H1 (cell line): Measurements from ENCODE around the gene PIAS4. TPM values are rescaled to one million over a fixed set of nuclear protein-coding genes. Genes with fewer than 3 reads are reported as not detected.

Experiments used
- CTCF ChIA-PET: fragments of 300-600 bp; sonication (Branson Sonifier 250); formaldehyde crosslinking; loops from one replicate; lab custom pipeline; 2021; ENCODE audit not compliant: partially characterized antibody; lab: Charles Lee
- POLR2A ChIA-PET: fragments of 300-600 bp; sonication (Branson Sonifier 250); formaldehyde crosslinking; loops from one replicate; lab custom pipeline; 2021; ENCODE audit warnings: inconsistent platforms; ENCODE audit not compliant: partially characterized antibody; lab: Charles Lee
- DNase-seq, 2 experiments: peaks; one replicate each; pipeline versions ENCODE4 v3.0.0 to v3.0.0-alpha.2; 2010 to 2022; ENCODE audit warnings: low spot score in 2 of 2, low read depth in 1 of 2, mixed read lengths in 1 of 2
- FAIRE-seq: peaks from 2 replicates; lab custom pipeline; 2011; peaks lifted over from hg19 to GRCh38; lab: Jason Lieb, UNC
- H2AFZ ChIP-seq: 2 replicates; pipeline ENCODE4 v1.8.1; 2012; ENCODE audit warnings: low read length, inconsistent platforms
- H2AK5ac ChIP-seq: 2 replicates; pipeline ENCODE4 v1.6.1; 2013; ENCODE audit warnings: low read depth, low read length
- H2BK120ac ChIP-seq: replicated peaks from 2 replicates; pipeline ENCODE3; 2013; ENCODE audit warnings: low read depth, low read length, inconsistent platforms
- H2BK12ac ChIP-seq: 2 replicates; pipeline ENCODE4 v1.6.1; 2013; ENCODE audit warnings: low read depth, low read length
- H2BK15ac ChIP-seq: 2 replicates; pipeline ENCODE4 v1.6.1; 2013; ENCODE audit warnings: low read length
- H2BK20ac ChIP-seq: 2 replicates; pipeline ENCODE4 v1.6.1; 2013; ENCODE audit warnings: low read length
- H2BK5ac ChIP-seq: 2 replicates; pipeline ENCODE4 v1.6.1; 2013; ENCODE audit warnings: low read depth, low read length
- H3K14ac ChIP-seq: 2 replicates; pipeline ENCODE4 v1.6.1; 2013; ENCODE audit warnings: inconsistent platforms; ENCODE audit not compliant: insufficient read length
- H3K18ac ChIP-seq: 2 replicates; pipeline ENCODE4 v1.6.1; 2013; ENCODE audit warnings: low read length; ENCODE audit errors: extremely low read depth
- H3K23ac ChIP-seq: 2 replicates; pipeline ENCODE4 v1.6.1; 2013; ENCODE audit warnings: inconsistent platforms; ENCODE audit not compliant: insufficient read length
- H3K23me2 ChIP-seq: 2 replicates; pipeline ENCODE4 v1.6.1; 2013; ENCODE audit warnings: low read depth, low read length
- H3K27ac ChIP-seq: 2 replicates; pipeline ENCODE4 v1.6.1; 2011; ENCODE audit warnings: low read depth, low read length, inconsistent platforms
- H3K27me3 ChIP-seq, 4 experiments: replicated peaks in 1 of 4; 1 replicate in 1 of 4; 2 replicates in 3 of 4; pipeline versions ENCODE4 v1.6.1 to v1.8.1; 2011 to 2013; ENCODE audit warnings: low read length in 3 of 4, mild to moderate bottlenecking in 3 of 4, inconsistent platforms in 2 of 4, mixed read lengths in 2 of 4, moderate library complexity in 1 of 4; ENCODE audit not compliant: control insufficient read depth in 3 of 4, insufficient read depth in 3 of 4; ENCODE audit errors: extremely low read depth in 1 of 4
- H3K36me3 ChIP-seq, 4 experiments: 2 replicates each; pipeline versions ENCODE4 v1.6.1 to v1.8.1; 2011 to 2013; ENCODE audit warnings: mild to moderate bottlenecking in 4 of 4, low read length in 3 of 4, moderate library complexity in 2 of 4, control low read depth in 1 of 4, inconsistent platforms in 1 of 4; ENCODE audit not compliant: insufficient read depth in 4 of 4, control insufficient read depth in 2 of 4
- H3K4ac ChIP-seq: replicated peaks from 2 replicates; pipeline ENCODE3; 2013; ENCODE audit warnings: low read length, low read depth, mixed read lengths, inconsistent platforms; ENCODE audit not compliant: insufficient read length
- H3K4me1 ChIP-seq, 4 experiments: replicated peaks in 1 of 4; 1 replicate in 1 of 4; 2 replicates in 3 of 4; pipeline versions ENCODE4 v1.6.1 to v1.8.1; 2011 to 2013; ENCODE audit warnings: low read length in 3 of 4, inconsistent platforms in 2 of 4, mixed read lengths in 1 of 4; ENCODE audit not compliant: insufficient read depth in 4 of 4, control insufficient read depth in 3 of 4
- H3K4me2 ChIP-seq, 2 experiments: 2 replicates each; pipeline versions ENCODE4 v1.6.1 to v1.8.1; 2011 to 2013; ENCODE audit warnings: low read depth in 2 of 2, low read length in 2 of 2, control low read depth in 1 of 2, inconsistent platforms in 1 of 2, mild to moderate bottlenecking in 1 of 2; ENCODE audit not compliant: insufficient read depth in 1 of 2
- H3K4me3 ChIP-seq, 4 experiments: fragments of 200-600, 300-600 bp in 1 of 4; sonication (generic), shearing (Covaris generic), sonication (Bioruptor Twin) in 1 of 4; 2 replicates each; pipeline versions ENCODE4 v1.5.1 to v1.8.1; 2011 to 2016; ENCODE audit warnings: low read length in 4 of 4, low read depth in 3 of 4, control low read depth in 2 of 4, inconsistent platforms in 2 of 4, mild to moderate bottlenecking in 2 of 4, mixed read lengths in 1 of 4, moderate library complexity in 1 of 4; ENCODE audit not compliant: insufficient read depth in 2 of 4; ENCODE audit errors: extremely low read depth in 1 of 4
- H3K56ac ChIP-seq: replicated peaks from 2 replicates; pipeline ENCODE3; 2013; ENCODE audit warnings: low read depth, mild to moderate bottlenecking, mixed read lengths, low read length, inconsistent platforms; ENCODE audit not compliant: insufficient read length
- H3K79me1 ChIP-seq: 2 replicates; pipeline ENCODE4 v1.6.1; 2013; ENCODE audit warnings: low read depth, low read length, control low read depth
- H3K79me2 ChIP-seq, 2 experiments: 2 replicates each; pipeline versions ENCODE4 v1.6.1 to v1.8.1; 2012 to 2013; ENCODE audit warnings: low read length in 2 of 2, mild to moderate bottlenecking in 2 of 2, inconsistent platforms in 1 of 2; ENCODE audit not compliant: insufficient read depth in 2 of 2, control insufficient read depth in 1 of 2
- H3K9ac ChIP-seq, 4 experiments: replicated peaks in 1 of 4; 1 replicate in 1 of 4; 2 replicates in 3 of 4; pipeline versions ENCODE4 v1.6.1 to v1.8.1; 2011 to 2013; ENCODE audit warnings: low read depth in 3 of 4, low read length in 3 of 4, control low read depth in 2 of 4, mild to moderate bottlenecking in 2 of 4, moderate library complexity in 2 of 4, inconsistent platforms in 1 of 4; ENCODE audit errors: extremely low read depth in 1 of 4
- H3K9me3 ChIP-seq, 2 experiments: 2 replicates each; pipeline versions ENCODE4 v1.6.1 to v1.8.1; 2012 to 2013; ENCODE audit warnings: mild to moderate bottlenecking in 2 of 2, moderate library complexity in 2 of 2, control low read depth in 1 of 2, inconsistent platforms in 1 of 2, low read depth in 1 of 2, low read length in 1 of 2, mixed read lengths in 1 of 2; ENCODE audit not compliant: insufficient read depth in 2 of 2
- H4K20me1 ChIP-seq, 2 experiments: replicated peaks in 1 of 2; 2 replicates each; pipeline versions ENCODE3 to v1.8.1; 2011 to 2013; ENCODE audit warnings: inconsistent platforms in 2 of 2, low read length in 2 of 2, mild to moderate bottlenecking in 1 of 2; ENCODE audit not compliant: insufficient read depth in 2 of 2, control insufficient read depth in 1 of 2
- H4K5ac ChIP-seq: 2 replicates; pipeline ENCODE4 v1.6.1; 2013; ENCODE audit warnings: low read length, low read depth, mixed read lengths, inconsistent platforms; ENCODE audit not compliant: insufficient read length
- H4K8ac ChIP-seq: 2 replicates; pipeline ENCODE4 v1.8.0; 2013; ENCODE audit warnings: mild to moderate bottlenecking, moderate library complexity, low read length, inconsistent platforms; ENCODE audit not compliant: insufficient read depth; ENCODE audit errors: extremely low read depth
- H4K91ac ChIP-seq: replicated peaks from 2 replicates; pipeline ENCODE3; 2013; ENCODE audit warnings: low read length, mixed read lengths, inconsistent platforms; ENCODE audit not compliant: insufficient read length
- CBX8 ChIP-seq: fragments of 300-800, 300-1000 bp; sonication (generic); IDR thresholded peaks from 2 replicates; pipeline ENCODE4 v1.7.1; 2016; ENCODE audit warnings: low read depth, low read length, borderline replicate concordance
- KDM5A ChIP-seq: fragments of 200-600 bp; IDR thresholded peaks from 2 replicates; pipeline ENCODE4 v1.7.1; 2012; ENCODE audit warnings: mild to moderate bottlenecking, low read length, inconsistent platforms, mixed read lengths
- NRF1 ChIP-seq: IDR thresholded peaks from 2 replicates; pipeline ENCODE4 v1.6.1; 2011; ENCODE audit warnings: mild to moderate bottlenecking, low read depth, low read length, improper control_type of control experiment
- POU5F1 ChIP-seq: IDR thresholded peaks from 2 replicates; pipeline ENCODE4 v1.6.1; 2011; ENCODE audit warnings: low read depth, mild to moderate bottlenecking, low read length, moderate library complexity
- RNF2 ChIP-seq: fragments of 200-900, 300-1000 bp; sonication (generic); IDR thresholded peaks from 2 replicates; pipeline ENCODE4 v1.7.1; 2016; ENCODE audit warnings: borderline replicate concordance, low read depth, mild to moderate bottlenecking, antibody characterized with exemption, low read length; ENCODE audit not compliant: poor library complexity, severe bottlenecking; ENCODE audit errors: missing control alignments
- RXRA ChIP-seq: IDR thresholded peaks from 2 replicates; pipeline ENCODE4 v1.6.1; 2011; ENCODE audit warnings: low read depth, mild to moderate bottlenecking, low read length, moderate library complexity; ENCODE audit not compliant: insufficient read depth
- SUZ12 ChIP-seq: fragments of 200-600 bp; sonication (generic); IDR thresholded peaks from 2 replicates; pipeline ENCODE4 v1.6.1; 2012; ENCODE audit warnings: mild to moderate bottlenecking, inconsistent platforms, low read length, moderate library complexity, mixed read lengths
- TAF7 ChIP-seq: optimal IDR thresholded peaks from 2 replicates; pipeline ENCODE3; 2011; ENCODE audit warnings: low read depth, mild to moderate bottlenecking, inconsistent platforms, low read length, moderate library complexity, borderline replicate concordance
- TBP ChIP-seq: IDR thresholded peaks from 2 replicates; pipeline ENCODE4 v1.6.1; 2011; ENCODE audit warnings: low read depth, low read length, improper control_type of control experiment
- WGBS, 2 experiments: shearing (Covaris generic) in 1 of 2; methylation state at CpG; one replicate each; pipeline versions ENCODE4 v1.1.6 to v1.1.7; 2013 to 2015; ENCODE audit warnings: low lambda C conversion rate in 2 of 2, mixed read lengths in 2 of 2, inconsistent platforms in 1 of 2, low coverage in 1 of 2, missing lambda C conversion rate in 1 of 2; ENCODE audit not compliant: insufficient replicate concordance in 2 of 2, insufficient coverage in 1 of 2, insufficient read length in 1 of 2; ENCODE audit errors: extremely low coverage in 1 of 2, missing lambda C conversion rate in 1 of 2; 5-methylcytosine and 5-hydroxymethylcytosine counted together
- polyA plus RNA-seq, 7 experiments: library from polyadenylated mRNA; depleted of rRNA in 3 of 7; stranded (reverse) in 5 of 7; unstranded in 2 of 7; fragments of >200 nt in 5 of 7; fragments of 200-250 nt in 2 of 7; gene quantifications; 1 replicate in 5 of 7; 2 replicates in 1 of 7; 4 replicates in 1 of 7; pipeline versions ENCODE4 v1.2.1 to v1.2.3, GENCODE V29; 2011 to 2013; ENCODE audit warnings: missing spikeins in 2 of 7, mixed read lengths in 2 of 7
- total RNA-seq: library from RNA; stranded (reverse); fragmentation: NEBNext Ultra II Directional; extraction: Animal tissue kit (Norgen Biotek cat#: 25700); gene quantifications from 2 replicates; pipeline ENCODE4 v1.2.1, GENCODE V29; 2021
- TF ChIP-seq, protein P1 (sequence below): IDR thresholded peaks from 2 replicates; pipeline ENCODE4 v1.6.1; 2011; ENCODE audit warnings: low read depth, mild to moderate bottlenecking, low read length; ENCODE audit not compliant: insufficient read depth

PIAS4 gene
- total and polyA plus RNA-seq, 2 of the 8 experiments (the other 6 are each of a cell fraction or from before 2014, with no cell fraction given), result 30.2 to 51.4 TPM

DNA sequence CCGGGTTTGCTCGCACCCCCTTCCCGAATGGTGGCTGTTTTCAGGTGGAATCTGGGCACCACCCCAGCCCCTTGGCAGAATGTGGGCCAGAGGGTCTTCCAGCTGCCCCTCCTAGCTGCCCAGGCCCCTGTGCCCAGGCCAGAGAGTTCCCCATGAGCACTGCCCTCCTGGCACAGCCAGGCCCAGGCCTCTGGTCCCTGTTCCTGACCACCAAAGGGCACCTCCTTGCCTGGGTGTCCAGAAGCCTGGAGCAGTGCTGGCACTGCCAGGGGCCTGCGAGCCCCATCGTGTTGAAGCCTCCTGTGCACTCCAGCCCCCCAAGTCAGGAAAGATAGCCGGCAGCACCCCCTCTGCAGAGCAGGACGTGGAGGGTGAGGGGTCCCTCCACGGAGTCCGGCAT is 23.4 kb downstream of the PIAS4 start:
- Histone ChIP-seq H3K14ac (no peak overlapping the region), H4K91ac (no peak overlapping the region), H3K79me2 (no peaks in the 10 kb centered on the region), H2AFZ (no peak overlapping the region), H3K36me3 (peaks cover 0 to 44% (median 14%) of the 10 kb centered on the region in 4 experiments; a peak in 5 of 8 replicates), H2BK20ac (no peak overlapping the region), H4K8ac (no peak overlapping the region), H3K27ac (no peak overlapping the region), H3K23ac (no peak overlapping the region), H3K4me1 (no peaks in the 10 kb centered on the region), H2BK15ac (no peak overlapping the region), H3K23me2 (peaks cover 5% of the 10 kb centered on the region; the same call in 1 of the 2 replicates), H4K5ac (no peak overlapping the region), H3K4me3 (no peak overlapping the region), H3K9me3 (peaks cover 2 to 5% of the 10 kb centered on the region in 2 experiments; a peak in 1 of 4 replicates), H2BK5ac (no peak overlapping the region), H2BK12ac (no peak overlapping the region), H3K4ac (no peak overlapping the region), H3K56ac (no peak overlapping the region), H2AK5ac (no peak overlapping the region), H3K18ac (no peak overlapping the region), H3K79me1 (0 out of 2 replicates have a peak, but pooled peaks cover 3% of the 10 kb centered on the region), H2BK120ac (no peak overlapping the region), H3K9ac (no peak overlapping the region), H3K4me2 (no peak overlapping the region), H4K20me1 (peaks cover 0 to 15% of the 10 kb centered on the region in 2 experiments), H3K27me3 (no peaks in the 10 kb centered on the region)
- ChIA-PET POLR2A (interaction anchor here (1.5 to 3.1 kb wide), 2 partner anchors 11 to 48 kb away, joined by 4 to 19 read pairs; no protein-coding TSS in a partner anchor), CTCF (no interaction called here)
- TF ChIP-seq POU5F1 (no peak), SUZ12 (no peak), NRF1 (no peak), TAF7 (no peak), TBP (no peak), CBX8 (no peak), RNF2 (no peak), RXRA (no peak), KDM5A (no peak)
- TF ChIP-seq, protein P1, sequence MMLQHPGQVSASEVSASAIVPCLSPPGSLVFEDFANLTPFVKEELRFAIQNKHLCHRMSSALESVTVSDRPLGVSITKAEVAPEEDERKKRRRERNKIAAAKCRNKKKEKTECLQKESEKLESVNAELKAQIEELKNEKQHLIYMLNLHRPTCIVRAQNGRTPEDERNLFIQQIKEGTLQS, result no peak
- DNase-seq (no peak), FAIRE-seq (no peak)
- 80% methylated on average over 9 of the region's 9 CpGs; no CpG with 5 or more reads in 1 of the 2 experiments for WGBS, 2 experiments
